SW480 (cell line): ENCODE results near the gene AXIN2.
A peak's percentile ranks its signal among the peaks of the same experiment; 100 is the strongest.

Source experiments
- DNase-seq: peaks from one replicate; pipeline ENCODE4 v3.0.0-alpha.2; 2016; ENCODE audit warnings: low spot score

The AXIN2 gene

DNA sequence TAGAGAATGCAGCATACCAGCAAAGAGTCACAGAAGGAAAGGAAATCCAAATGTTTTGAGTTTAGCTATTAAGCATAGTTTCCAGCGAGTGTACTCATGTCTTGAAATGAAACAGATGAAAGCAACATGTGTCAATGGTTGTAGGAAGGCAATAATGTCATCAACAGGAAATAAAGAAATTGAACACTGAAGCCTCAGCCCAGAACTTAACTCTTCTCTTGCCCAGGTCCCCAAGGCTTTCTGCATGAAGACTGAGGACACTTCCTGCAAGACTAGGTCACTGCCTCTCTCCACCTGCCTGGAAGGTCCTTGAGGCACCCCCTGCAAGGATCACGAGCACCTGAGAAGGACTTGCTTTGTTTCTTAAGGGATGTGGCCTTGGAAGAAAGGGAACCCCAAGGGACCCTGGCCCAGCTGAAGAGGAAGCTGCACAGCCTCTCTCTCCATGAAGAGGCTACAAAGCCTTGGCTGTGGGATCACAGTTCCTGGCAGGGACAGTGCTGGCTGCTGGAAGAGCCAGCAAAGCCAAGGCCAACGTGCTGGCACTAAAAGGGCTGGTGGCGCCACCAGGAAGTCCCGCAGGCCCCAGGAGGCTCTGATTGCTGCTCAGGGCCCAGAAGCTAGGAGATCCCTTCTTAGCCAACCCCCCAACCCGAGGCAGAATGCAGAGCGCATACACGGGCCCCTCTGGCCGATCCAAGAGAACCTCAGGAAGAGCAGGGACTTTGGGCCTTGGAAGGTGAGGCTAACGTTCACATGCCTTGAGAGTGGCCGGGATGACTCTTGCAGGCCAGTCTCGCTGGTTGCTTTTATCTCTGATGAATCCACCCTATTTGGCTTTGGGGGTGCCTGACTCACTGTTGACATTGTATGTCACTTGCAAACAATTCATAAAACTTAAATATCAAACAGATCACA lies 23.4 kb upstream of the AXIN2 start:
- DNase-seq, result peak; percentile 54

DNA sequence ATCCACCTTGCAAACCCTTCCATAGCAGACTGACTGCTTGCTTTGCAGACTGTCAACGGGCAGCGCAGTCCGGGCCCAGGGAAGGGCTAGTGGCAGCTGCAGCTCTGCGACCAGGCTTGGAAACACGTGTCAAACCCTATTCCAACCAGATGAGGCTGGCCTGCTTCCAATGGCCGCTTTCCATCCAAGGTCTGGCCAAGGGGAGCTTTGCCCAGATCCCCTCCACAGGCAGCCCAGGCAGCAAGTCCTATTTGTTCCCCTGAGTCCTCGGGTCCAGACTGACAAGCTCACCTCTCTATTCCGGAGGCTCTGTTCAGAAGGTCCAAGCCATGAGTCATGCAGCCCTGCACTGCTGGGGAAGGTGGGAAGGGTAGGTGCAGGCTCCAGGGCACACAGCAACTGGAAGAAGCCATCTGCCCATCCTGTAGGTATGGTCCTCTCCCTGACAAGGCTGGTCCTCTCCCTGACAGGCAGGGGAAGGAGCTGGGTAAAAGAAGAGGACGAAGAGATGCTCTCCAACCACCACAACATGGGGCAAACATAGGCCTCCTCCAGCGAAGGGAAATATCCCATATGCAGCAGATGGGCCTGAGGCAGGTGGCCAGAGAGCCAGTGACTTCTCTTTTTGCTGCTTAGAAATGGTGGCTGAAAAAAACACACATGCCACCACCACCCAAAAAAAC lies 22.6 kb upstream of the AXIN2 start:
- DNase-seq, result no peak

DNA sequence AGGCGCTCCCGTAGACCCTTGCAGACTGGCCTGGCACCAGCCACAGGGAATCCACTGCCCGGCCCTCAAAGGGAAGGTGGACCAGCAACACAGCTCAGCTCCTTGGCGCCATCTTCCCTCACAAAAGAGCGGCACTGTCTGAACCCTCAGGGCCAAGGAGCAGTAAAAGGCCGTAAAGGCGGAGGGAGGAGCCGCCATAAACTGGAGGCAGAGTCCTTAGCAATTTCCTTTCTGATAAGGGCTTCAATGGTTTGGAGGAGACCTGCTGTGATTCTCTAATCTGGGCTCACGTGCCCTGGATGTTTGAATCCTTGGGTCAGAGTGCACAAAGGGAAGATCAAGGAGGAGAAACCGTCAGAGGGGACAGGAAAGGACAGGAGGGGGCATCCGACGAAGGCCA lies 15.5 kb upstream of the AXIN2 start:
- no peak for DNase-seq

DNA sequence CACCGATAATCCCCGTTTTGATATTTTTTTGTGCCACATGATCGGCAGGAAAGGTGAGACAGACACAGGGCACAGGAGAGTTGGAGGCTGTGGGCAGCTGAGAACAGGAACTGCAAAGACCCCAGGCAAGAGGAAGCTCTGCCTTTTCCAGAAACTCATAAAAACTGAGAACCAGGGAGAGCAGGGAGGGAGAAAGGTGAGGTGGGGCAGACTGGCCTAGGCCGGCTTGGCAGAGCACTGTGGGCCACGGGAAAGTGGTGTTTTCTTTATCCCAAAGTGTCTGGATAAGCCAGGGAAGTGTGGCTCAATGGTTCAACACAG lies 11.8 kb upstream of the AXIN2 start:
- DNase-seq, result no peak

DNA sequence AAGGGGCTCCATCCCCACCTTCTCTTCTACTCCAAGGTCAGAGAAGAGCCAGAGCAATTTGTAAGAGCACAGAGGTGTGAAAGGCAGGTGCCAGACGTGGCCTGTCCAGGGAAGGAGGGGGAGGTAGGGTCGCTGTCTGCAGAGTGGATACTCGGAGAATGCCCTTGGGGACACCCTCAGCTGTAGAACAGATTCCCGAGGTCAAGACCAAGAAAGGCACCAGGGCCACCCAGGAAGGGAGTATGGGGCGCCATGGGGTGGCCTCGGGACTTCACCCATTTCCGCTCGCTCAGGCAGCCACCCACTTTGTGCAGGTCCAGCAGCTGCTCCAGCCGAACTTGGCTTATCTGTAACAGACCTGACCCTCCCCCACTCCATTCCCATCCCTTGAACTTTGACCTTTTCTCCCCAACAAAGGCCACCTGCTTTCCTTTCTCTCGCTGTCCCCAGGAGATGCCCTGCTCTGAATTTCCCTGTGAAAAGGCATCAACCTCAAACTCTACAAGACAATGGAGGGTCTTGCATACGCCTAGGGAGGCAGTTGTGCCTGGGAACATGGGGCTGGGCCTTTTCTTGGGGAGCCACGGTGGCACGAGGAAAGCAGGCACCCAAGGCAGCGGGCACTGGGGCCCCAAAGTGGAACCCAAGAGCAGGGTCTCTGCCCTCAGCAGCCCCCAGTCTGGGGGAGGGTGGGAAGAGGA lies 11.3 kb upstream of the AXIN2 start:
- DNase-seq, result no peak

DNA sequence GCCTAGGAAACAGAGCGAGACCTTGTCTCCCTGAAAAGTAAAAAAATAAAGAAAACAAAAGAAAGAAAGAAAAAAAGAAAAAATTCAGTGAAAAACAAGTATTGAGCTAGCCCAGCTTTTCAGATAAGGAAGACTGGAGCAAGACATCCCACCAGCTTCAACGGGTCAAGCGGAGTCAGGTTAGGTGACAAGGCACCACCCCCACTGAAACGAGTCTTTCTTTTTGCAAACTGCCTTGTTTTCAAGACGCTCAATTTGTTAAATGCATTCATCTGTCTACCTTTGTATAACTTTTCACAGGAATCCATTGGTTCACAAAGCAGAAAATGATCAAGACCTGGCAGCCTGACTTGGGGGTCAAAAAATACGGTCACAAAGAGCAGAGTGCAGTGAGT lies 10.7 kb upstream of the AXIN2 start:
- no peak for DNase-seq

DNA sequence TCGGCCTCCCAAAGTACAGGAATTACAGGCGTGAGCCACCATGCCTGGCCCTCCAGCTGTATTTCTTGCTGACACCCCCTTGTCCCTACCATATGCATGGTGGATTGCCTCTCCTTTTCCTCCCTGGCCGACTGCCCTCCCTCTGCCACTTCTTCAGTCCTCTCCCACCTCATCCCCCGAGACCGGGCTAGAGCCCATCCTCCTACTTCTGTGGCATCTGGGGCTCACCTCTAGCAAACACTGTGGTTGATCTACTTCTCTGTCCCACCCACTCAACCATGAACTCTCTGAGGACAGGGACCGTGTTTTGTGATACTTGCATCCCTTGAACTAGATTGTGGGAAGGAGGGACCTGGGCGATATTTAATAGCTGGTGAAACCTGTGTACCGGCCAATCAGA lies 7.5 kb upstream of the AXIN2 start:
- no peak for DNase-seq

DNA sequence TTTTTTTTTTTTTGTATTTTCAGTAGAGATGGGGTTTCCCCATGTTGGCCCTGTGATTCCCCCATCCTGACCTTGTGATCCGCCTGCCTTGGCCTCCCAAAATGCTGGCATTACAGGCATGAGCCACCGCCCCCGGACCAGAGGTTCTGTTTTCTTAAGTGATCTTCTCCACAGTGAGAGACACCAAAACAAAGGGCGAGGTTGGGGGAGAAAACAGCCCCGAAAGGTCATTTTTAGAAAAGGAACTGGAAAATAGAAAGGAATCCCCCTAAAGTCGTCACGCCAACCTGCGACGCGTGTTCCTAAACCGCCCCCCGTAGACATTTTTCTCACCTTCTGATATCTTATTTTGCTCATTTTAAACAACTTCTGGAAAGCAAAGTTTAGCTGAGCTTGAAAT lies 6.1 kb upstream of the AXIN2 start:
- DNase-seq, result no peak

DNA sequence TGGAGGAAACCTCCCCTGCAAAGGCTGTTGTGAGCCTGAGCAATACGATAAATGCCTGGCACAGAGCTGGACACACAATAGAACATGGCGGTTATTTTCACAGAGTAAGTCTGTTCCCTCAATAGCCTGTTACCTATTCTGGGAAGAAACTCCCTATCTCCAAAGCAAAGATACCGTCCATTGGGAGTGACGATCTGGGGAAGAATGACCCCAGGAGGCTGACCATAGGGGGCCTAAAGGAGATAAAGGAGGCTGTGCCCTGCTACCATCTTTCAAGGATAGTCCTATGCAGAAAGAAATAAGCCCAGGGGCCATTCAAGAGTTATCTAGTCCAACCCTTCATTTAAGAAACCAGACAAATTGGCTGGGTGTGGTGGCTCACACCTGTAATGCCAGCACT lies 4.1 kb upstream of the AXIN2 start:
- no peak for DNase-seq

DNA sequence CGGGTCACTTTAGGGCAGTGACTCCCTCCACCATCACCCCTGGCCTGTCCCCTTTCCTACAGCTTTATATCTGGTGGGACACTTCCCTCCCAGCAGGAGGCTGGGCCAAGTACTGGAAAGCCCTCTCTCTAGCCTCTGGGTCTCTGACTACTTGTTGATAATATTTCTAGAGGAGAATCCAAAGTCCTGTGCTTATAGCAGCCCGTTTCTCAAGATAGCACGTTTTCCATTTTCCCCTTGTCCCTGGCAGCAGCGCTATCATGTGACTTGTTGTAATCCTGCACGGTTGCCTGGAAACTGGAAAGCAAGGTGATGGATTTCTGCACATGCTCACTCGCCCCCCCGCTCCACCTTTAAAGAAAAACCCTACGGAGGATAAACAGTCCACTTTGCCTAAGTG lies 3.3 kb upstream of the AXIN2 start:
- DNase-seq, result peak; percentile 83

DNA sequence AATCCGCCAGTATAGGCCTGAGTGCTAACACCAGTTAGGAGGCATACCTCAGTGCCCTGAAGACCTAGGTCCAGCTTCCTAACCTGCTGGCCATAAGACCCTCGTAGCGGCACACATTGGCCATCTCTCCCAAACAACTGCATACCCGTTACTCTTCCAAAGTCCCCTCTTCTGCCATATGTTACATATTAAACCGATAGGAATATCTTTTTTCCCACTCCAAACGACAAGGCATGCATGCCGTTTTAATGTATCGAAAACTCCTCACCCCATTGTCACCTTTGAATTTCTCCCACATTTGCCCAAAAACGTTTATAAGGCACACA lies 721 bp upstream of the AXIN2 start:
- DNase-seq, result no peak

DNA sequence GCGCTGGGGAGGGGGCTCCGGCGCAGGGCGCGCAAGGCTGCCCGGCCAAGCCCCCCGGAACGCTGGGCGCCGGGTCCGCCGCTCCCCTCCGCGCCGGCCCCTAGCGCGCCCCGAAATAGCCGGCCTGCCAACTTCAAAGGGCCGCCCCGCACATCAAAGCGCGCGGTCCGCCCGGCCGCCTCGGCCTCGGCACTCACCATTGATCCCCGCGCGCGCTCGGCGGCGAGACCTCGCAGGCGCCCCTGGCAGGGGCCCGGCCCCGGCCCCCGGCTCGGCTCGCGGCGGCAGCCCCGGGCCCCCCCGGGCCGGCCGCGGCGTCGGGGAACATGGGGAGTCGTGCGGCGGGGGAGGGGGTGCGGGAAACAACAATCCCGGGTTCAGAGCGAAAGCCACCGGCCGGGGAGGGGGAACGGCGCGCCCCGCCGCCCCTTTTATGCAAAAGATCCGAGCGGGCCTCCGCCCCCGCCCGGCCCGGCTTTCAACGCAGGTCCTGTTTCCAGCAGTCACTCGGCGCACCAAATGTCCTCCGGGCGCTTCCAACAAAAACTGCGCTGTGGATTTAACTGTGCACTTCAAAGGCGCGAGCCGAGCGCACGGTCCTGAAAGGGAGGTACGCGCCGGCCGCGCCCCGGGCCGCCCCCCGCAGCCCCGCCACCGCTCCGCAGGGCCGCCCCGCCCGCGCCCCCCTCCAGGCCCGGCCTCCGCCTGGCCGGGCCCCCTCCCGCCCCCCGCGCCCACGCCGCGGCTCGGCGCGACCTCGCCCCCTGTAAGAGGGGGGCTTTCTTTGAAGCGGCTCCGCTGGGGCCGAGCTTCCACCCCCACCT lies 608 bp downstream of the AXIN2 start:
- DNase-seq, result peak; percentile 98

DNA sequence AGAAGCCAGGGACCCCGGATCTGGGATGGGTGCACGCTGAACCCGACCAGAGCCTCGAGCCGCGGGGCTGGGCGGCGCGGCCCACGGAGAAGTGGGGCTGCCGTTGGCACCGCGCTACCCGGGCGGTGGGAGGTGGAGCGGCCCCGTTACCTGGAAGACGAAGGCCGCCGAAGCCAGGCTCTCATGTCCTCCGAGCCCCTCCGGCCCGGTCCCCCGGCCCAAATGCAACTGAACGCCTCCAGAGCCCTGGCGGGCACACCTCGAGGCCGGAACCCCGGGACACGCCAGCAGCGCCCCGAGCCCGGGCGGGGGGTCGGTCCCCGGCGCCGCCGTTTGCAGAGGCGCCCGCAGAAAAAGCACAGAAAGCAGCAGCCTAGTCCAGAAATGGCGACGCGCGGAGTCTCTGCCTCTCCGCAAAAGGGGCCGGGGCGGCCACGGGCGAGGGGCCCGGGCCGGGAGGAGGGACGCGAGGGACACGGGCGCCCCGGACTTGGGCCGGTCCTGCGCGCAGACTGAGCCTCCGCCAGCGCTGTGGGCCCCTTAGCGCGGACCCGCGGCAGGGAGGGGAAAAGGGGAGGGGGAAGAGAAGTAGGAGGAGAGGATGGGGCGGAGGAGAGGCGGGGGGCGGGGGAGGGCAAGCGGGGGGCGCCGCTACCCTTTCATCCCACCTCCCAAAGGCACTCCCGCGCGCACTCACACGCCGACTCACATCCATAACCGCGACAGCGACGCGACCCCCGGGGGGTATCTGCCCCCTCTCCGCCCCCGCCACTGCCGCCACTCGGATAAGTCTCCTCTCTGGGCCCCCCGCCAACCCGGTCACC lies 1.4 kb downstream of the AXIN2 start:
- DNase-seq, result peak; percentile 86

DNA sequence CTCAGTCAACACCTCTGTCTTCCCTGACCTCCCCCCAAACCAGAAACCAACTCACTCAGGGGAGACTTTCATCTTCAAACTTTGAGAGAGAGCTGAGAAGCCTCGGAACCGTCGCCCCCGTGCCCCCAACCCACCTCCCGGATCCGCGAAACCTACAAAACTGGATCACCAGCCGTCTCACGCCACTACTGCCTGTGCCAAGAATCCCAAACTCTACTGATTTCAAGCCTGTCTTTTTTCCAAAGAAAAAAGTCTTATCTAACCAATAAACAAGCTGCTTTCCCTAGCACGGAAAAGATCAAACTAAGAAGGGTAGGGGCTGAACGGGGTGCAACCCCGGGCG lies 2.0 kb downstream of the AXIN2 start:
- DNase-seq, result no peak

DNA sequence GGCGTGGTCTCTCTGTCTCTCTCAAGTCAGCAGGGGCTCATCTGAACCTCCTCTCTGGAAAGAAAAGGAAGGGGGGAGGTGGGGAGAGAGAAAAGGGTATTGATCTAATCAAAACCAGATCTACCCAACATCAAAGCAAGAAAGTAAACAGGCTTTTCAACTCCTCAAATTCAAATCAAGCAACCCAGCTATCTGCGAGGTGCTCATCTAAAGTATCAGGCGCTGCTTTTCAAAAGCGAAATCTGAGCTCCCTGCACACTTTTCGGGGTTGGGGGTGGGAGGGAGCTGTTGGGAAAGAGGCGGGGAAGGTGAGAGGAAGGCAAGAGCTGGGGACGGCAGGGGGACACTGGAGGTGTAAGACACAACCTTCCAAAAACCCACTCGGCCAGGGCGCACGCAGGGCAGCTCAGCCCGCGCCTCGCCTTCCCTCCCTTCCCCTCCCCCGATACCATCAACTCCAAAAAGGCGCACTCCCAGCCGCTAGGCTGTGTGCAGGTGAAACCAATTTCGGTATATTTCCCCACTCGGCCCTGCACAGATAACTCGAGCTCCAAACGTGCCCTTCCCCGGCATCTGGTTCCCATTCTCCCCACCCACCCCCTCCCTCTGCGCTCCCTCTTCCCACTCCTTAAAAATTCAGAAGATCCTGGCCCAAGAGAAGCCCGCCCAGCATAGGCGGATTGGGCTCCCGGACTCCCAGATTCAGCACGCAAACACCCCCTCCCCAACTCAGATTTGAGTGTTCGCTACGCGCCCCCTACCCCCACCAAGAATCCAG lies 2.6 kb downstream of the AXIN2 start:
- no peak for DNase-seq

DNA sequence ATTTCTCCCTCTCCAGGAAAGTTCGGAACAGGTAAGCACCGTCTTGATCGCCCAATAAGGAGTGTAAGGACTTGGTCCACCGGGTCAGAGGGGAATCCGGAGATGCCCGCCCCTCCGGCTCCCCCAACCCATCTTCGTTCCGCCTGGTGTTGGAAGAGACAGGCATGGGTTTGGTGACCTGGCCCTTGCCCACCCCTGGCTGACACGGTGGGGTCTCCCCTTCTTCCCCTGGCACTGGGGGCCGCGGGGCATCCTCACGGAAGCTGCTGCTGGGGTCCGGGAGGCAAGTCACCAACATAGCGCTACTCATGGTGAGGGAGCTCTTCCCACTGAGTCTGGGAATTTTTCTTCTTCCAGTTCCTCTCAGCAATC lies 3.2 kb downstream of the AXIN2 start:
- no peak for DNase-seq

DNA sequence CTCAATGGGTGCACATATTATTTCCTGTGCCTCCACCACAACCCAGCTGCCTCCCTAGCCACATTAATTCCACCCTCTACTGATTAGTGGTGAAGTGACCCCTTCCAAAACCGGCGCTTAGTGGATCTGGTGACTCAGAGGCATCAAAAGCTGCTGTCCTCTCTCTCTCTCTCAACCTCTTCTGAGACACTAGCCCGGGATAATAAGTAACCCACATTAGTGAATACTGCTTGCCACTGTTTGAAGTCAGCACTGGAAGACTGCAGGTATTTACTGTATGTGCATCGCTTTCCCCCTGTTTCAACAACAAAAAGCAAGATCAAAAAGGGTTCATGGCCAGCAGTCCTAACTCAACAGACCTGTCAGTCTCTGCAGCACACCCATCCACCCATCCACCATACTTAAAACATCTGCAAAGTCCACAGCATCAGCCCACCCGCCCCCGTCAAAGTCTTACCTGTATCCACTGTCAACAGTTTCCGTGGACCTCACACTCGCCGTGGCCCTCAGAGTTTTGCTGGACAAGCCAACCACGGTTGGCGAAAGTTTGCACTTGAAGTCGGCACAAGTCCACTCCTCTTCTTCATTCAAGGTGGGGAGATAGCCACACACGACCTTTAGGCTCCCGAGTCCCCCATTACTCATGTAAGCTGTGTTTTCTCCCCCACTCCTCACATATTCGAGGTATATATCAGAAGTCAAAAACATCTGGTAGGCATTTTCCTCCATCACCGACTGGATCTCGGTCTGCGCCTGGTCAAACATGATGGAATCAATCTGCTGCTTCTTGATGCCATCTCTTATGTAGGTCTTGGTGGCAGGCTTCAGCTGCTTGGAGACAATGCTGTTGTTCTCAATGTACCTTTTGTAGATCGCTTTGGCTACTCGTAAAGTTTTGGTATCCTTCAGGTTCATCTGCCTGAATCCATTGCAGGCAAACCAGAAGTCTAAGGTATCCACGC lies 3.8 kb downstream of the AXIN2 start:
- DNase-seq, result peak; percentile 89

DNA sequence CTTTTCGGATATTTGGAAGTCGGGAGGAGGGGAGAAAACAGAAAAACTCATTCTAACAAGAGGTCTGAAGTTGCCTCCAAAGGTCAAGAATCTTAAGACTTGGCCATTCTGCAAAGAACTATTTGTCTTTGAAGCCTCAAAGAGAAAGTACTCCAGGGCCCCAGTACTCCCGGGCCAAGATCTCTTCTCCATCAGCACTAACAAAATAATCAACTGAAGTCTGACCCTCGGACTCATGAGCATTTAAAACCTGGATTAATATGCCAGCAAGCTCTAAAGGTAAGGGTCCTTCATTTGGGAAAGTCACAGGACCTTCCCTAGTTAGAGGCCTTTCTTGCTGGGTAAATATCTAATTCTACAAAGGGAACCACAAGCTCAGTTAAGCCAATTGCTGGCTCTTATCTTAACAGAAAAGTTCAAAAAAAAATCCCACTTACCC lies 4.5 kb downstream of the AXIN2 start:
- no peak for DNase-seq

DNA sequence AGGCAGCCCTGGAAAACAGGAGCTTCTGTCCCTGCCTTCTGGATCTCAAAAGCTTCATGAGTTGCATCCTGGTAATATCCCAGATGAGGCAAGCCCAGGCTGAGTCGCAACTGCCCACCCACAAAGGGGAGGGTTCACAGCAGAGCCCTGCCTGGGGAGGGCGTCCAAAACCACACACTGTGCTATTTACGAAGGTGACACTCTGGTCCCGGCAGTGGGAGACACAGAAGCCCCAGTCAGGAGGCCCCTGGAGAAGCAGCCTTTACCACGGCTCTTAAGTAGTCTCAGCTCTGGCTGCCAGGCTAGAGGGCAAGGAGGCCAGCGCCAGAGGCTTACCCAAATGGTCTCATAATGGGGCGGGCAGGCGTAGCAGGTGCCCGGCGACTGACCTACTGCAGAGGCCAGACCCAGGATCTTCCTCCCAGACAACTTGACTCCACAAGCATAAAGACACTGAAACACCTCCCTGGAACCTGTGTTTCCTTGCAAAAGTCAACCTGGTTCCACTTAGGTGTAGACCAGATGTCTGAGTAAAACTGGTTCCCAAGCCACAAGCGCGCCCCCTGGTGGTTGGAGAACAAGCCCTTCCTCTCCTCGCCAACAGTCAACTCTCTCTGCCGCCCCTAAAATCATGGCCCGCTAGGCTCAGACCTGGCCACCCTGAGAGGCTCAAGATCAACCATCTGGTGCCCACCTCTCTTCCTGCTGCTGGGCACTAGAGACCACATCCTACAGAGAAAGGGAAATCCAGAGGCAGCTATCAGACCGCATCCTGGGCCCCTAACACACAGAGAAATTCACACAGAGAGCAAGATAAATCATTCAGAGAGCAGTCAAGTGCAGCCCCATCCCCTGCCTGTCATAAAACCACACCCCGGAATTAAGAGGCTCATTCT lies 5.2 kb downstream of the AXIN2 start:
- peak; percentile 84 for DNase-seq
